ENCODE measurements around the gene C2orf42. TPM values are rescaled to one million over a fixed set of nuclear protein-coding genes. Genes with fewer than 3 reads are reported as not detected.

The C2orf42 gene
- total and polyA plus RNA-seq, 2 of the 4 experiments (the other 2 are of a cell fraction), result 7.5 to 31.5 TPM

DNA sequence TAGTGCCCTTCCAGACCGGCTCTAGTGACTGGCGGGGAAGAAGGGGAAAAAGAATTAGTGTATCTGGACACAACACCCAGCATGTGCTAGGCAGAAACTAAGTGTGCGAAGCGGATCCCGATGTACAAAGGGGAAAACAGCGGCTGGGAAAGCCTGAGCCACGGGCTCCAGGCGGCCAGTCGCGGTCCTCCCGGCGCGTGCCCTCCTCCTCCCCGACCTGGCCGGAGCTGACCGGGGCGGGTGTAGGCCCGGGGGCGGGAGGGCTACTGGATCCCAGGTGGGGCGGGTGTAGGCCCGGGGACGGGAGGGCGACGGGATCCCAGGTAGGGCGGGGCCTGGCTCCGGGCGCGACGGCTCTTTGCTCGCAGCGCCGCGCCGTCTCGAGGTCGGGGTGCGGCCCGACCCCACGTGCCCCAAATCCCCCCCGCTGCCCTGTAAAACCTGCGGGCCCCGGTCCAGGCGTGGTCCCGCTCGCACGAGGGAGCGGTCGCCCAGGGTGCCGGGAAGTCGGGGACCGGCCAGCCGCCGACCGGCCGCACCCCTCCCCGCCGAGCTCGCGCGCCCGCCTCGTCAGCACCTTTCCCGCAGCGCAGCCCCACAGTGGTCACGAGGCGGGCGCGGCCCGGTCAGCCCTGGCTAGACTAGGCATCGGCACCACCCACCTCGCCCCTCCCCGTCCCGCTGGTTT is 48.8 kb downstream of the C2orf42 start:
- Histone ChIP-seq H3K9ac (ENCODE audit: low read depth, low read length) (peak overlapping the region; percentile 86), H4K5ac (ENCODE audit: low read depth, low read length) (peak overlapping the region; percentile 72), H3K56ac (ENCODE audit: extremely low read depth, insufficient read depth, low read length) (peak overlapping the region; percentile 93), H4K20me1 (ENCODE audit: insufficient read depth, low read length) (no peaks in the 10 kb centered on the region), H2BK5ac (ENCODE audit: low read depth, low read length, poor library complexity, severe bottlenecking) (peak overlapping the region; percentile 86), H3K23ac (ENCODE audit: low read depth, low read length) (peak overlapping the region; percentile 100), H3K36me3 (ENCODE audit: control insufficient read depth, insufficient read depth, low read length) (no peaks in the 10 kb centered on the region), H2BK15ac (ENCODE audit: low read depth, low read length) (peak overlapping the region; percentile 93; the same call in 2 of the 3 replicates), H3K4me2 (ENCODE audit: low read depth, low read length) (peak overlapping the region; percentile 81), H3K4me1 (ENCODE audit: control insufficient read depth, insufficient read depth, low read length) (peaks cover 14% of the 10 kb centered on the region), H3K27me3 (ENCODE audit: control insufficient read depth, insufficient read depth, low read length) (no peaks in the 10 kb centered on the region), H4K91ac (ENCODE audit: insufficient read depth, low read depth, low read length) (peak overlapping the region; percentile 97), H2BK20ac (ENCODE audit: low read depth, low read length) (peak overlapping the region; percentile 38; the same call in 1 of the 2 replicates), H3K9me3 (ENCODE audit: control insufficient read depth, insufficient read depth, low read length) (no peaks in the 10 kb centered on the region), H2BK120ac (ENCODE audit: low read depth, low read length) (peak overlapping the region; percentile 83), H3K9me1 (ENCODE audit: insufficient read depth, low read length) (peaks cover 21% of the 10 kb centered on the region), H3K27ac (ENCODE audit: insufficient read depth, low read length) (peak overlapping the region; percentile 77), H3K4ac (ENCODE audit: low read depth, low read length) (peak overlapping the region; percentile 99), H3K4me3 (ENCODE audit: insufficient read depth, low read depth, low read length) (peak overlapping the region; percentile 45), H3K79me1 (ENCODE audit: low read depth in 1 of 2, low read length in 2 of 2) (peaks cover 10 to 15% of the 10 kb centered on the region in 2 experiments; a peak in 3 of 4 replicates), H3K18ac (ENCODE audit: low read depth, low read length) (peak overlapping the region; percentile 78), H2AFZ (replicated peaks; ENCODE audit: low read length, poor library complexity) (peak overlapping the region; percentile 85), H3K14ac (replicated peaks; ENCODE audit: low read depth, low read length) (peak overlapping the region; percentile 99), H2AK9ac (replicated peaks; ENCODE audit: low read depth, low read length, poor library complexity) (peak overlapping the region; percentile 92), H4K8ac (ENCODE audit: low read depth in 2 of 2, low read length in 2 of 2) (peak overlapping the region; percentile 99), H2AK5ac (ENCODE audit: low read depth, low read length) (peak overlapping the region; percentile 99)
- ChIA-PET CTCF (interaction anchor here (1.2 kb wide), 1 partner anchor 219 kb away, joined by 3 read pairs; no protein-coding TSS in a partner anchor), POLR2A (ENCODE audit: unreplicated experiment) (interaction anchor here (0.8 to 1.3 kb wide), 2 partner anchors 71 to 227 kb away, joined by 3 to 6 read pairs; partner anchors contain the start of gene MXD1)
- TF ChIP-seq BHLHE40 (IDR thresholded peaks at IDR 0.05; ENCODE audit: low read depth, low read length), result peak; percentile 2; the same call in 1 of the 2 replicates
- TF ChIP-seq SMC3 (IDR thresholded peaks at IDR 0.05; ENCODE audit: low read depth, low read length), result no peak
- TF ChIP-seq, protein P1, sequence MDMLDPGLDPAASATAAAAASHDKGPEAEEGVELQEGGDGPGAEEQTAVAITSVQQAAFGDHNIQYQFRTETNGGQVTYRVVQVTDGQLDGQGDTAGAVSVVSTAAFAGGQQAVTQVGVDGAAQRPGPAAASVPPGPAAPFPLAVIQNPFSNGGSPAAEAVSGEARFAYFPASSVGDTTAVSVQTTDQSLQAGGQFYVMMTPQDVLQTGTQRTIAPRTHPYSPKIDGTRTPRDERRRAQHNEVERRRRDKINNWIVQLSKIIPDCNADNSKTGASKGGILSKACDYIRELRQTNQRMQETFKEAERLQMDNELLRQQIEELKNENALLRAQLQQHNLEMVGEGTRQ (IDR thresholded peaks at IDR 0.05; ENCODE audit: low read depth, low read length), result peak; percentile 69
- TF ChIP-seq POLR2A (IDR thresholded peaks at IDR 0.05; ENCODE audit: low read depth, low read length), result peak; percentile 38; the same call in 1 of the 2 replicates
- peak; percentile 62 for TF ChIP-seq MAFK (IDR thresholded peaks at IDR 0.05; ENCODE audit: low read depth, low read length)
- no peak for TF ChIP-seq RAD21 (IDR thresholded peaks at IDR 0.05; ENCODE audit: low read length)
- TF ChIP-seq FOS (IDR thresholded peaks at IDR 0.05; ENCODE audit: low read depth, low read length), result no peak
- no peak for TF ChIP-seq RFX5 (IDR thresholded peaks at IDR 0.05; ENCODE audit: low read depth, low read length)
- no peak for TF ChIP-seq NFE2L2 (IDR thresholded peaks at IDR 0.05; ENCODE audit: low read depth, low read length)
- WGBS, 2 experiments (ENCODE audit: extremely low coverage in 2 of 2, insufficient read length in 1 of 2), result 1% methylated on average over 51 of the region's 73 CpGs; no CpG with 5 or more reads in 1 of the 2 experiments
- dilution Hi-C loops (cut with HindIII; ENCODE audit: low sequenced_read_pairs, unreplicated experiment) (no loop called here), in situ Hi-C loops (cut with MboI; ENCODE audit: low sequenced_read_pairs) (loop anchor here (5.0 kb wide), 1 partner anchor 225 kb away; the partner anchor contains the start of gene MXD1), intact Hi-C loops (cut with micrococcal nuclease) (loop anchor here (1.0 to 5.0 kb wide), 5 partner anchors 55 to 420 kb away; partner anchors contain the start of gene PCBP1)
- ATAC-seq (ENCODE audit: low read depth) (peak; percentile 40), DNase-seq (peak; percentile 38)
- BruUV-seq (replicated peaks), result no TSS peak
